ENCODE measurements around the gene TMOD2. TPM values are rescaled to one million over a fixed set of nuclear protein-coding genes. Genes with fewer than 3 reads are reported as not detected.
A peak's percentile ranks its signal among the peaks of the same experiment; 100 is the strongest.

The TMOD2 gene
- total and polyA plus RNA-seq, 2 experiments from 2014 or later, result 3.0 to 5.9 TPM

- Histone ChIP-seq H3K4me2 (peak overlapping the region; percentile 30), H3K79me2 (replicated peaks; ENCODE audit: insufficient read depth) (no peaks in the 10 kb centered on the region), H3K4me3 (no peak overlapping the region), H3F3A (replicated peaks; ENCODE audit: low read depth) (no peaks in the 10 kb centered on the region), H3K27ac (ENCODE audit: low read depth) (no peak overlapping the region), H3K4me1 (ENCODE audit: insufficient read depth) (peaks cover 13% of the 10 kb centered on the region; the same call in 1 of the 2 replicates), H4K20me1 (replicated peaks; ENCODE audit: insufficient read depth) (no peaks in the 10 kb centered on the region), H3K36me3 (ENCODE audit: insufficient read depth) (no peaks in the 10 kb centered on the region), H2AFZ (no peak overlapping the region), H3K27me3 (ENCODE audit: insufficient read depth) (no peaks in the 10 kb centered on the region), H3K9me2 (ENCODE audit: insufficient read depth) (no peaks in the 10 kb centered on the region)
- Mint-ChIP-seq H3K9me3 (no peaks in the 10 kb centered on the region; the same call in 2 of the 3 replicates), H3K4me1 (peaks cover 35% of the 10 kb centered on the region), H3K27me3 (ENCODE audit: insufficient read depth, low read depth, poor library complexity) (no peaks in the 10 kb centered on the region), H3K36me3 (ENCODE audit: low read depth) (no peaks in the 10 kb centered on the region; the same call in 2 of the 3 replicates), H3K27ac (no peak overlapping the region; the same call in 1 of the 2 replicates), H3K4me3 (peak overlapping the region; percentile 30; the same call in 2 of the 3 replicates)
- no peak for TF ChIP-seq STAT1 (IDR thresholded peaks at IDR 0.05; ENCODE audit: unreplicated experiment)
- peak; percentile 37; the same call in 1 of the 2 replicates for TF ChIP-seq CREB1 (CRISPR knock-in tag; IDR thresholded peaks at IDR 0.05; ENCODE audit: low read depth)
- no peak for TF ChIP-seq EZH2 (IDR thresholded peaks at IDR 0.05; ENCODE audit: low read depth, unreplicated experiment)
- TF ChIP-seq CTCF (conservative IDR thresholded peaks at IDR 0.05; ENCODE audit: low read depth in 2 of 2), result no peak
- 0 out of 2 replicates have a peak, but pooled peaks have one; percentile 12 for TF ChIP-seq ZNF462 (CRISPR knock-in tag; IDR thresholded peaks at IDR 0.05)
- no peak for TF ChIP-seq ZNF114 (CRISPR knock-in tag; IDR thresholded peaks at IDR 0.05)
- ATAC-seq, result peak; percentile 99
- DNase-seq (ENCODE audit: low spot score), result peak; percentile 83
These were observed 24.9 kb upstream of the TMOD2 start for GRCh38 chr15:51726302-51727073.
